Gastrocnemius medialis (tissue), 4 donors: Measurements from ENCODE around the gene RBM38.

ENCODE experiments used
- CTCF ChIP-seq, 5 experiments: fragments of 450-650 bp in 3 of 5; fragments of 200-600 bp in 2 of 5; sonication (generic) in 2 of 5; IDR thresholded peaks in 4 of 5; conservative IDR thresholded peaks in 1 of 5; 1 replicate in 4 of 5; 2 replicates in 1 of 5; pipeline ENCODE4 v1.5.1; 2016 to 2019; ENCODE audit warnings: antibody characterized with exemption in 5 of 5, mild to moderate bottlenecking in 3 of 5, moderate library complexity in 3 of 5
- POLR2A ChIP-seq, 2 donors: fragments of 450-650 bp; IDR thresholded peaks; one replicate each; pipeline ENCODE4 v1.6.1; 2017; ENCODE audit warnings: antibody characterized with exemption in 2 of 2, mild to moderate bottlenecking in 2 of 2, moderate library complexity in 2 of 2

DNA sequence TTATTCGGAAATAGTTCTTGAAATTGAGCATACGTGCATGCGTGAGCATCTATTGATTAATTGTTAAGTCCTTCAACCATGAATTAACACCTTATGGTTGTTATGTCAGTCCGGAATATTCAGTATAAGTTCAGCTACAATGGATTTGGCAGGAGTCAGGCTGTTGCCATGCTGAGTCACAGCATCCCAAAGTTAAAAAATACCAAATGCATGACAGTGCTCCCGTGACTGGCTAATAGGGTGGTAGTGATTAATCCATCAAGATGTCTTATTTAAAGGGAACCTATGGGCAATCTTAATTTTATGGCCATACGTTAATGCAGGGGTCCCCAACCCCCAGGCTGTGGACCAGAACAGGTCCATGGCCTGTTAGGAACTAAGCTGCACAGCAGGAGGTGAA, 29.7 kb upstream of the RBM38 start:
- TF ChIP-seq CTCF (IDR thresholded peaks at IDR 0.05 in 4 of 5, conservative IDR thresholded peaks at IDR 0.05 in 1 of 5) (no peak), POLR2A (IDR thresholded peaks at IDR 0.05) (no peak)
